GM18508 (cell line): Measurements from ENCODE around the gene DAAM2.

Experiments used
- ATAC-seq: cut with Tn5 transposase; IDR thresholded peaks from one replicate; pipeline ENCODE4 v1.9.1; 2021; ENCODE audit warnings: moderate number of reproducible peaks; ENCODE audit not compliant: insufficient read depth, unreplicated experiment

The DAAM2 gene

GRCh38 chr6:39815356-39815755, 23.2 kb downstream of the DAAM2 start:
- no peak for ATAC-seq

DNA sequence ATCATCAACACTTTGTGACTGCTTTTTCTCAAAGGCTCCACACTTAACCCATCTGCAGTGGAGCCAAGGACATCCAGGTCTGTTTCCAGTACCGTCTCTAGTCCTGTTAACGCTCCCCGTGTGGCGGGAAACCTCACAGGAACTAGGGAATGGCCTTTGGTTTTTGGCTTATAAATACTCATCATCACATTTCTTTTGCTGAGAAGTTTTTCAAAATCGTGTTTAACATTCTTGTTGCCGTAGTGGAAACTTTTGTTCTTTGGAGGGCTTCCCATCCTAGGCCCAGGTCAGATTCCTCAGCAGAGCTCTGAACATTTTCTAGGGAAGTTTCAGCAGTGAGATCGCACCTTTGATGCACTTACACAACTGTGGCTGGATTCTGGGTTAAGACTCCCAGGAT, 24.6 kb downstream of the DAAM2 start:
- no peak for ATAC-seq

- ATAC-seq, result no peak
These were observed 26.5 kb downstream of the DAAM2 start for GRCh38 chr6:39818695-39819094.

DNA sequence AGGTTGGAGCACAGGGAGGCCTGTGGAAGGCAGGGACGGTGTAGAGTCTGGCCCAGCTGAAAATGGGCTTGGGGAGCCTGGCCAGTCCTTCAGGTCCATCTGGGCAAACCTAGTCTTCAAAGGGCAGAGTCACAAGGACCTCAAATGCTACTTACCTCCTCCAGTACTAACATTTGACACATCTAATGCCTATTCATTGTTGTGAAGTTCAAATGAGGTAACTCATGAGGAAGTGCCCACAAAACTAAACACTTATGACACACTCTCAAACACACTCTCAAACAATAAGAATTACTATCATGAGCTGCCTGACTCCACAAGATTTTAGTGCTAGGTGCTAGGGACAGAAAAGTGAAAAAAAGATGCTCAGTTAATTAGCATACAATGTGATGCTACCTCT, 27.1 kb downstream of the DAAM2 start:
- ATAC-seq, result no peak

DNA sequence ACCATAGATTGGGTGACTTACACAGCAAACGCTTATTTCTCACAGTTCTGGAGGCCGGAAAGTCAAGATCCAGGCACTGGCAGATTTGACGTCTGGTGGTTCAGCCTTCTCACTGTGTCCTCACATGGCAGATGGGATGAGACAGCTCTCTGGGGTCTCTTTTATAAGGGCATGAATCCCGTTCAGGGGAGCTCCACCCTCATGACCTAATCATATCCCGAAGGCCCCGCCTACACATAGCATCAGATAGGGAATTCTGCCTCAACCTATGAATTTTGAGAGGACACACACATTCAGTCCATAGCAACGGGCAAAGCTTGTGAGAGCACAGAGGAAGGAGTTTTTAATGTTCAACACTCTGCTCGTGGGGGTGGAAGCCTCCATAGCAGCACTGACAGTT, 27.5 kb downstream of the DAAM2 start:
- ATAC-seq, result no peak

GRCh38 chr6:39820553-39820952, 28.4 kb downstream of the DAAM2 start:
- no peak for ATAC-seq

DNA sequence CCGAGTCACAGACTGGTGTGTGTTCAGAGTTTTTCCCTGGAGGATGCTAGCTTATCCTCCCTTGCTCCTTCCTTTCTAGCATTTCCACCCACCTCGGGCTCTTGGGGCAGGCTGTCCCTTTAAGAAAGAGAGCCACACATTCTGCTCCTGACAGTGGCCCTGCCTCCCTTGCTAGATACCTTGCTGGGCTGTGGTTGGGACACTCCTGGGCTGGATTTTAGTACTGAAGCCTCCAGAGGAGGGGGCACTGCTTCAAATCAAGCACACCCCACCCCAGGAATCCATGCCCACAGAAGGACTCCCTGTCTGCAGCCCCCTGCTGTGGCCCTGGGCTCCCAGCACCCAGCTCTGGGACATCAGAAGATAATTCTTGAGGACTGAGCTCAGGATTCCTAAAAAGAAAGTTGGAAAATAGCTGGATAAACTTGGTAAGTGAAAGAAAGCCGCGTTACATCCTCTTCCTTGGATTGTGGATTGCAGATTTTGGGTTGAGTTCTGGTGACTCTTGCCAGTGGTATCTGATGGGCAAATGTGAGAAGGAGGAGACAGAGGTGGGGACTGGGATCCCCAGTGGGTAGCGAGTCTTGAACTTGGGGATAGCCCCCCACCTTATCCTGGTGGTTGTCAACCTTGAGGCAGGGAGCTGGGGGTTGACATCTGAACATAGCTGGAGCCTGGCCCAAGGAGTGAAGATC, 29.0 kb downstream of the DAAM2 start:
- ATAC-seq, result no peak

GRCh38 chr6:39821742-39822532, 29.8 kb downstream of the DAAM2 start:
- no peak for ATAC-seq

DNA sequence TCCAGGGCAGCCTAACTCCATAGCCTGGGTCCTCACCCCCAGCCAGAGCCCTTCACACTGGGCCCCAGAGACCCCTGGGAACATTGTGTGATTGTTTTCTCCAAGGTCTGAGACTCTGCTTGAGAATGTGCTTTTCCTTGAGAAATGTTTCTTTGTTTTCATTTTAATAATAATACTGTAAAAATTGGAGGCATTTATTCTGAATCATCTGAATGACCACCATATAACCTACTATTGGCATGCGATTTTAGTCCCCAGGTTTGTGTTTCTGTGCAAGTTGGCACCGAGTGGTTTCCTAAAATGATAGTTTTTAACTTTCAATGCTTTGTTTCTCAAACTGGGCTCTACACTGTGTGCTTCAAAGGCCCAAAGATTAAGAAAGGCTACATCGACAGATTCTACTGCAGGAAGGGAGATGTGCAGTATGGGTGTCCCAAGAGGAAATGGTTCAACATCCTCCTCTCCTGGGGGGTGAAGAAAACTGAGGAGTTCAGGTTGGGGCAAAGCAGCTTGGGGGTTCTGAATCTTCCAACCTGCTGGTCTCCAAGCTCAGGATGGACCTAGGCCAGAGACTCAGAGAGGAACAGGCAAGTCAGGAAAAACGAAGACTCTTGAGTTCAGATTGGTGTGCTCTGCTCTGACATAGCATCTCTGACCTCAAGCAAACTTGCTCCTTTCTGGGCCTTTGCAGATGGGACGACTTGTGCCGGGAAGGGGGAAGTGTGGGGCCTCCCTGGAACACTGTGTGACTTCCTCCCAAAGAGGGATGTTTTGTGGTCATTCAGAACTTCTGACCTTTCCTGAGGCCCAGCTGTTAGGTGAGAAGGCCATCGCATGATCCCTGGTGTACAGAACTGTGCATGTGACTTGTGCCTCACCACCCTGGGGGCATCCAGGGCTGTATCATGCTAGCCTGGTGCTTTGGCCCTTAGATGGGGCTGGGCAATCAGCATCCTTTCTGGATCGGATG, 31.0 kb downstream of the DAAM2 start:
- ATAC-seq, result no peak

- no peak for ATAC-seq
These were observed 32.1 kb downstream of the DAAM2 start for GRCh38 chr6:39824030-39824926.

DNA sequence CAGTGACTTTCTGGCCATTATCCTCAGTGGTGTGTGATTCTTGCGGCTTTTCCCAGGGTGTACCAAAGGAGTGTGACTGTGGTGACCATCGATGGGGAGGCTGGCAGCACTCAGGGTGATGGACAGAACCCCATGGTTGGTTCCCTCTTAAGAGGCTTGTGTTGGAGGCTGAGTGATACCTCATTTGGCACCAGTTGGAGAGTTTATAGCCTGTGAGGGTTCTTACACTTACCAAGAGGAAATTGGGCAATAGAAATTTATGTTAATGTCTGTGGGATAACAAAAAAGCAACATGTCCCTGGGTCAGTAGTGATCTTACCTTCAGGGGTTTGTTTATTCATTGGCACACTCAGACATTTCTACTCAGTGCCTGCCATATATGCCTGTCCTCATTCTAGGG, 37.2 kb downstream of the DAAM2 start:
- ATAC-seq, result no peak

DNA sequence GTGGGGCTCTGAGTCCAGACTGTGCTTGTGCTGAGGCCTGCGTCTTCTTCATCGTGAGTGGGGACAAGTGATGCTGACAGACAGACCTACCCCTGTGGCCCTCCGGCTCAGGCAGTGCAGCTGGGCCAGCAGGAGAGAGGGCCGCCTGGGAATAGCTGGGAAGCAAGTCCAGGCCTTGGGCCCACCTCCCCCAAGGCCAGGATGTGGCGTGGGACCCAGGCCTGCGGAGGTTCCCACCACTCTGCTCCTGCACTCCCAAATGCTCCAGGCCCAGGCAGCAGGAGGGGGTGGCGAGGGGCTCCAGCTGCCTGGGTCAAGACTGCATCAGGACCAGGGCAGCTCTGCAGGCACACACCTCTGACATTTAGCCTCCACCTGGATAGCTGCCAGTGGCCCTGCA, 38.3 kb downstream of the DAAM2 start:
- ATAC-seq, result no peak

DNA sequence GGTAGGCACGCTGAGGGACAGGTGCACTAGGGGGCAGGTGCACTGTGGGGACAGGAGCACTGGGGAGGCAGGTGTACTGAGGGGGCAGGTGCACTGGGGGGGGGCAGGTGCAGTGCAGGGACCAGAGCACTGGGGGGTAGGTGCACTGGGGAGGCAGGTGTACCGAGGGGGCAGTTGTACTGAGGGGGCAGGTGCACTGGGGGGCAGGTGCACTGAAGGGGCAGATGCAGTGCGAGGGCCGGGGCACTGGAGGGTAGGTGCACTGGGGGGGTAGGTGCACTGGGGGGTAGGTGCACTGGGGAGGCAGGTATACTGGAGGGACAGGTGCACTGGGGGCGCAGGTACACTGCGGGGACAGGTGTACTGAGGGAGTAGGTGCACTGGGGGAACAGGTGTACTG, 39.5 kb downstream of the DAAM2 start:
- no peak for ATAC-seq

GRCh38 chr6:39834278-39834677, 42.1 kb downstream of the DAAM2 start:
- no peak for ATAC-seq

DNA sequence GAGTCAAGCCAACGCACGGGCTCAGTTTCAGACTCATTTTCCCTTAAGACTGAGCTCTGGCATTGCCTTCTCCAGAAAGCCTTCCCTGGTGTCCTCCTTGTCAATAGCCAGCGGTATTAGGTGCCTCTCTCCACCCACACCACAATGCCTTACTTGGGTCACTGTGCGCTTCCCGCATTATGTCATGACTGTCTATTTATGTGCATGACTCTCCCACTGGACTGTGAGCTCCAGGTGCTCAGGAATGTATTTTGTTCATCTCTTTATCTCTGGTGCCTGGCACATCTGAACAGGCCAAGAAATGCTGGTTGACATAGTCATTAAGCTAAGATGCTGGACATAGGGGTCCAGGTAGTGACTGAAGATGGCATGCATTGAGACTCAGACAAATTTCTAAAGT, 42.7 kb downstream of the DAAM2 start:
- ATAC-seq, result no peak

- no peak for ATAC-seq
These were observed 43.7 kb downstream of the DAAM2 start for GRCh38 chr6:39835821-39836295.

GRCh38 chr6:39836606-39837005, 44.4 kb downstream of the DAAM2 start:
- ATAC-seq, result no peak

DNA sequence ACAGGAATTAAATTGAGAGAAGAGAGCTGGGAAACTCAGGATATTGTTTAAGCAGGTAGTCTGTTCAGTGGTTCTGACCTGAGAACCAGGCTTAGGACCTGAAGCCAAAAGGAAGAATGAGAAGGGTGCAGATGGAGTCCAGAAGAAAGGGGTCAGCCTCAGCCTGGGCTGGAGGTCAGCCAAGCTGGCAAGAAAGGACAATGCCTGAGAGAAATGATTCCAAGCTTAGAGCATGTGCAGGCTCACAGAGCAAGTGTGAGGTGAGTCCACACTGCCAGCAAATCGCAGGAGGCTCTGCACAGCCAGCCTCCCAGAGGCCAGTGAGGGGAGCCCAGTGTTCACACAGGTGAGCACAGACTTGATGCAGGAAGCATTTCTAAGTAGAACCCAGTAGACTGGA, 47.3 kb downstream of the DAAM2 start:
- ATAC-seq, result no peak

GRCh38 chr6:39840781-39841180, 48.6 kb downstream of the DAAM2 start:
- no peak for ATAC-seq

- no peak for ATAC-seq
These were observed 49.1 kb downstream of the DAAM2 start for GRCh38 chr6:39841291-39841690.
